ENCODE data around the gene TGIF1. TPM values are rescaled to one million over a fixed set of nuclear protein-coding genes. Genes with fewer than 3 reads are reported as not detected.
A peak's percentile ranks its signal among the peaks of the same experiment; 100 is the strongest.

The TGIF1 gene
- total and polyA plus RNA-seq, 2 of the 4 experiments (the other 2 are of a cell fraction), result 62.1 to 118 TPM

GRCh38 chr18:3452750-3453539 is 3.0 kb downstream of the TGIF1 start:
- H2AFZ ChIP-seq (replicated peaks; ENCODE audit: low read length, poor library complexity), result peak overlapping the region; percentile 63
- WGBS, 2 experiments (ENCODE audit: extremely low coverage in 2 of 2, insufficient read length in 1 of 2), result 31% methylated on average over 3 of the region's 17 CpGs; no CpG with 5 or more reads in 1 of the 2 experiments
- H2BK5ac ChIP-seq (ENCODE audit: low read depth, low read length, poor library complexity, severe bottlenecking), result peak overlapping the region; percentile 93
- H3K4ac ChIP-seq (ENCODE audit: low read depth, low read length), result peak overlapping the region; percentile 95
- H2BK20ac ChIP-seq (ENCODE audit: low read depth, low read length), result peak overlapping the region; percentile 91
- ATAC-seq (ENCODE audit: low read depth) (no peak), DNase-seq (peak; percentile 41)
- H3K23ac ChIP-seq (ENCODE audit: low read depth, low read length), result peak overlapping the region; percentile 95
- TF ChIP-seq RCOR1 (IDR thresholded peaks at IDR 0.05; ENCODE audit: insufficient replicate concordance, low read length), result no peak
- peak; percentile 91; the same call in 1 of the 2 replicates for TF ChIP-seq CHD1 (IDR thresholded peaks at IDR 0.05; ENCODE audit: low read depth, low read length)
- H3K9ac ChIP-seq (ENCODE audit: low read depth, low read length), result peak overlapping the region; percentile 98
- H3K4me3 ChIP-seq (ENCODE audit: insufficient read depth, low read depth, low read length), result peak overlapping the region; percentile 85
- intact Hi-C loops (cut with micrococcal nuclease) (loop anchor here (1.0 to 10.0 kb wide), 8 partner anchors 141 to 544 kb away; partner anchors contain the start of gene MYL12B), in situ Hi-C loops (cut with MboI; ENCODE audit: low sequenced_read_pairs) (loop anchor here (5.0 kb wide), 3 partner anchors 144 to 214 kb away; no protein-coding TSS in a partner anchor), dilution Hi-C loops (cut with HindIII; ENCODE audit: low sequenced_read_pairs, unreplicated experiment) (no loop called here)
- H3K9me3 ChIP-seq (ENCODE audit: control insufficient read depth, insufficient read depth, low read length), result no peaks in the 10 kb centered on the region
- H2BK120ac ChIP-seq (ENCODE audit: low read depth, low read length), result peak overlapping the region; percentile 89
- peak overlapping the region; percentile 96 for H2AK9ac ChIP-seq (replicated peaks; ENCODE audit: low read depth, low read length, poor library complexity)
- peak overlapping the region; percentile 99 for H3K14ac ChIP-seq (replicated peaks; ENCODE audit: low read depth, low read length)
- peaks cover 10% of the 10 kb centered on the region for H3K9me1 ChIP-seq (ENCODE audit: insufficient read depth, low read length)
- H3K36me3 ChIP-seq (ENCODE audit: control insufficient read depth, insufficient read depth, low read length), result peaks cover 14% of the 10 kb centered on the region
- H2AK5ac ChIP-seq (ENCODE audit: low read depth, low read length), result peak overlapping the region; percentile 88
- CTCF ChIA-PET, result interaction anchor here (0.7 to 3.7 kb wide), 5 partner anchors 12 to 213 kb away, joined by 3 to 33 read pairs (median 4); no protein-coding TSS in a partner anchor
- H4K91ac ChIP-seq (ENCODE audit: insufficient read depth, low read depth, low read length), result peak overlapping the region; percentile 93
- H3K27me3 ChIP-seq (ENCODE audit: control insufficient read depth, insufficient read depth, low read length), result no peaks in the 10 kb centered on the region
- TSS peak; percentile 18 for BruUV-seq (replicated peaks)
- H2BK15ac ChIP-seq (ENCODE audit: low read depth, low read length), result peak overlapping the region; percentile 83; the same call in 2 of the 3 replicates
- peak overlapping the region; percentile 94 for H3K56ac ChIP-seq (ENCODE audit: extremely low read depth, insufficient read depth, low read length)
- H3K18ac ChIP-seq (ENCODE audit: low read depth, low read length), result peak overlapping the region; percentile 84
- H3K27ac ChIP-seq (ENCODE audit: insufficient read depth, low read length), result peak overlapping the region; percentile 95
- H4K8ac ChIP-seq (ENCODE audit: low read depth in 2 of 2, low read length in 2 of 2), result peak overlapping the region; percentile 85 to 97
- POLR2A ChIA-PET (ENCODE audit: unreplicated experiment), result interaction anchor here (0.6 to 3.4 kb wide), 10 partner anchors 9 to 429 kb away, joined by 3 to 22 read pairs (median 6); no protein-coding TSS in a partner anchor
- peaks cover 32% of the 10 kb centered on the region for H4K20me1 ChIP-seq (ENCODE audit: insufficient read depth, low read length)
- H4K5ac ChIP-seq (ENCODE audit: low read depth, low read length), result peak overlapping the region; percentile 94
- peak overlapping the region; percentile 91 for H3K4me2 ChIP-seq (ENCODE audit: low read depth, low read length)
- peaks cover 8% of the 10 kb centered on the region for H3K4me1 ChIP-seq (ENCODE audit: control insufficient read depth, insufficient read depth, low read length)
- peaks cover 15 to 26% of the 10 kb centered on the region in 2 experiments; a peak in 3 of 4 replicates for H3K79me1 ChIP-seq (ENCODE audit: low read depth in 1 of 2, low read length in 2 of 2)

Data from IMR-90 (cell line).